ENCODE measurements around the gene HMGXB3.

The HMGXB3 gene

DNA sequence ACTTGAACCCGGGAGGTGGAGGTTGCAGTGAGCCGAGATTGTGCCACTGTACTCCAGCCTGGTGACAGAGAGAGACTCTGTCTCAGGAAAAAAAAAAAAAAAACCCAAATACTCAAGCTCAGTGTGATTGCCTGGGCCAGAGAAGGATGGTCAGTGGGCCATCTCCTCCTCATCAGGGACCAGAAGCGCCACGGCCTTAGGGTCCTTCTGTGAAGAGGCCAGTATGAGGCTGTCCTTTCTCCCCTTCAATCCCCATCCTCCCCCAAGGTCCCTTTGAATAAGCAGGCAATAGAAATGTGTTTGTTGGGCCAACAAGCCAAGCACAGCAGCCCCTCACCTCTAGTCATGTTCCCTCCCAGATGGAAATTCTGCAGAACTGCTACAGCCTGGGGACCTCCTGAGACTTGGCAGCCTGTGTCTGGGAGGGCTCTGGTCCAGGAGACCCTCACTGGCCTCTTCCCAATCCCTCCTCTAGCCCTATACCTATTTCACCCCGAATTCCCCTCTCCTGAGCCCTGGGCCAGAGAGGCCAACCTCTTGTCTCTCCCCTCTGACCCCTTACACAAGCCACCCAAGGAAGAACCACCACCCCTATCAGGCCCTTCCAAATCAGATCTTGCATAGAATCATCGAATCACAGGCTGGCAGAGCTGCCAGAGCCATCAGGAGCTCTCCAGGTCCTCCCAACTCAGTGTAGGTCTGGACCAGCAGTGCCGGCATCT, 84.8 kb downstream of the HMGXB3 start:
- TF ChIP-seq, protein P1, sequence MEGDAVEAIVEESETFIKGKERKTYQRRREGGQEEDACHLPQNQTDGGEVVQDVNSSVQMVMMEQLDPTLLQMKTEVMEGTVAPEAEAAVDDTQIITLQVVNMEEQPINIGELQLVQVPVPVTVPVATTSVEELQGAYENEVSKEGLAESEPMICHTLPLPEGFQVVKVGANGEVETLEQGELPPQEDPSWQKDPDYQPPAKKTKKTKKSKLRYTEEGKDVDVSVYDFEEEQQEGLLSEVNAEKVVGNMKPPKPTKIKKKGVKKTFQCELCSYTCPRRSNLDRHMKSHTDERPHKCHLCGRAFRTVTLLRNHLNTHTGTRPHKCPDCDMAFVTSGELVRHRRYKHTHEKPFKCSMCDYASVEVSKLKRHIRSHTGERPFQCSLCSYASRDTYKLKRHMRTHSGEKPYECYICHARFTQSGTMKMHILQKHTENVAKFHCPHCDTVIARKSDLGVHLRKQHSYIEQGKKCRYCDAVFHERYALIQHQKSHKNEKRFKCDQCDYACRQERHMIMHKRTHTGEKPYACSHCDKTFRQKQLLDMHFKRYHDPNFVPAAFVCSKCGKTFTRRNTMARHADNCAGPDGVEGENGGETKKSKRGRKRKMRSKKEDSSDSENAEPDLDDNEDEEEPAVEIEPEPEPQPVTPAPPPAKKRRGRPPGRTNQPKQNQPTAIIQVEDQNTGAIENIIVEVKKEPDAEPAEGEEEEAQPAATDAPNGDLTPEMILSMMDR (IDR thresholded peaks at IDR 0.05), result no peak

DNA sequence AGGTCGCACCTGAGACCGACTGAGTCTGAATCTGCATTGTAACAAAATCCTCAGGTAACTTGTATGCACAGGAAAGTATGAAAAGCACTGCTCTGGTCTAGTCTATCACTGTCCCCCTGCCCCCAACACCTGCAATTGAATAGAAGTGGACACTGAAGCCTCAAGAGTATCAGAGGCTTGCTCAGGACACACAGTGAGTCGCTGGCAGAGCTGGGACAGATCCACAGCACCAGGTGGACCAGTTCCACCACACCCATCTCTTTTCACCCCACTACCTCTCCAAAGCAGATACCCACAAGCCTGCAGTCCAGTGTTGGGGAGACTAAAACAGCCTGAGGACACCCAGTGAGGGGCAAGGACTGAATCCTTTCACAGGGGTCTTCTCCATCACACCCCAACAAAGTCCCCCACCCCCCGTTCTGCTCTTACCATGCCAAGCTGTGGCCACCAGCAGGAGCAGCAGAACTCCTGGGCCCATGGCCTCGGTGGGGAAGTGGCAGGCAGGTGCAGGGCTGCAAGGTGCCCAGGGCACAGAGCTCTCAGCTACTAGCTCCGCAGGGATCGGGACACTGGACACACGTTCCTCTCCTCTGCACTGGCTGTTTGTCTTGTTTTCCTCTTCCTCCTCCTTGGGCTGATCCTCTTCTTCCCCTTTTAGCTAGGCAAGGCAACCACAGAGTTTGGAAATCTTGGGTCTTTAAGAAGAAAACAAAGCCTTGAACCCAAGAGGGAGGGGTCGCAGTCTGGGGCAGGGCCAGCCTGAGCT, 85.6 kb downstream of the HMGXB3 start, which contains the start of gene CSF1R:
Gene CSF1R (minus strand): TSS at position 605 of the 766 bp plus-strand sequence. CDS start 127 bp downstream, at position 478.
- Histone ChIP-seq H3K4me3 (ENCODE audit: low read depth in 1 of 2, low read length in 1 of 2) (peak within 1 kb of the TSS; percentile 58 to 70), H3K4me1 (ENCODE audit: control insufficient read depth in 1 of 2, insufficient read depth in 1 of 2, low read depth in 1 of 2, low read length in 1 of 2) (peaks cover 50 to 57% of the 10 kb centered on the region in 2 experiments), H3K27ac (peak within 1 kb of the TSS; percentile 70), H3K9me3 (no peaks in the 10 kb centered on the region), H3K27me3 (no peaks in the 10 kb centered on the region), H3K36me3 (peaks cover 4% of the 10 kb centered on the region)
- TF ChIP-seq, protein P1 (IDR thresholded peaks at IDR 0.05), result no peak

More for the DNA sequence above, 84.8 kb downstream of the HMGXB3 start:
- H3K27me3 ChIP-seq, result no peaks in the 10 kb centered on the region
- no peaks in the 10 kb centered on the region for H3K9me3 ChIP-seq
- peak overlapping the region; percentile 70 for H3K27ac ChIP-seq
- peaks cover 12% of the 10 kb centered on the region for H3K36me3 ChIP-seq
- H3K4me1 ChIP-seq (ENCODE audit: control insufficient read depth in 1 of 2, insufficient read depth in 1 of 2, low read depth in 1 of 2, low read length in 1 of 2), result peaks cover 50 to 55% of the 10 kb centered on the region in 2 experiments
- peak overlapping the region; percentile 58 to 70 for H3K4me3 ChIP-seq (ENCODE audit: low read depth in 1 of 2, low read length in 1 of 2)

DNA sequence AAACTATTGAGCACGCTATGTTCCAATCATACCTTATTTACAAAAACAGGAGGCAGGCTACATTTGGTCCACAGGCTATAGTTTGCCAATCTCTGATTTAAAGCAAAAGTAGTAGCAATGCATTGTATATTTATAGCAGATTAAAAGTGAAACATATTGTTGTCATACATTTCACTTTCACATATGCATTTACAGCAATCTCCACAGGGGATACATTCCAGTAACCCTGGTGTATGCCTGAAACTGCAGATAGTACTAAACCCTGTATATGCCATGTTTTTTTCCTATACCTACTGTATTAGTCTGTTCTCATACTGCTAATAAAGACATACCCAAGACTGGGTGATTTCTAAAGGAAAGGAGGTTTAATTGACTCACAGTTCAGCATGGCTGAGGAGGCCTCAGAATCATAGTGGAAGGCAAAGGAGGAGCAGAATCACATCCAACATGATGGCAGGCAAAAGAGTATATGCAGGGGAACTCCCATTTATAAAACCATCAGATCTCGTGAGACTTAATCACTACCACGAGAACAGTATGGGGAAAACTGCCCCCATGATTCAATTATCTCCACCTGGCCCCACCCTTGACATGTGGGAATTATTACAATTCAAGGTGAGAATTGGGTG, 91.7 kb downstream of the HMGXB3 start:
- no peak overlapping the region for H3K27ac ChIP-seq
- no peaks in the 10 kb centered on the region for H3K36me3 ChIP-seq
- no peak overlapping the region for H3K4me3 ChIP-seq (ENCODE audit: low read depth in 1 of 2, low read length in 1 of 2)
- TF ChIP-seq, protein P1 (IDR thresholded peaks at IDR 0.05), result no peak
- no peaks in the 10 kb centered on the region for H3K9me3 ChIP-seq
- H3K27me3 ChIP-seq, result no peaks in the 10 kb centered on the region
- H3K4me1 ChIP-seq (ENCODE audit: control insufficient read depth in 1 of 2, insufficient read depth in 1 of 2, low read depth in 1 of 2, low read length in 1 of 2), result peaks cover 0 to 6% of the 10 kb centered on the region in 2 experiments

DNA sequence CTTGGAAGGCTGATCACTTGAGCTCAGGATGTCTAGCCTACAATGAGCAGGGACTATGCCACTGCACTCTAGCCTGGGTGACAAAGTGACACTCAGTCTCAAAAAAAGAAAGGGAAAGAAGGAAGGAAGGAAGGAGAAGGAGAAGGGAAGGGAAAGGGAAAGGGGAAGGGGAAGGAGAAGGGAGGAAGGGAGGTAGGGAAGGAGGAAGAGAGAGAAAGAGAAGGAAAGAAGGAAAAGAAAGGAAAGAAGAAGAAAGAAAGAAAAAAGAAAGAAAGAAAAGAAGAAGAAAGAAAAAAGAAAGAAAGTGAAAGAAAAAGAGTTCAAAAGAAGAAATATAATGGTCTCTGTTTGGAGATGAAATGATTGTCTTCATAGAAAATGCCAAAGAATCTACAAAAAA, 96.6 kb downstream of the HMGXB3 start:
- Histone ChIP-seq H3K36me3 (no peaks in the 10 kb centered on the region), H3K9me3 (no peaks in the 10 kb centered on the region), H3K4me1 (ENCODE audit: control insufficient read depth in 1 of 2, insufficient read depth in 1 of 2, low read depth in 1 of 2, low read length in 1 of 2) (no peaks in the 10 kb centered on the region), H3K4me3 (ENCODE audit: low read depth in 1 of 2, low read length in 1 of 2) (no peak overlapping the region), H3K27ac (no peak overlapping the region), H3K27me3 (no peaks in the 10 kb centered on the region)
- TF ChIP-seq, protein P1 (IDR thresholded peaks at IDR 0.05), result no peak

DNA sequence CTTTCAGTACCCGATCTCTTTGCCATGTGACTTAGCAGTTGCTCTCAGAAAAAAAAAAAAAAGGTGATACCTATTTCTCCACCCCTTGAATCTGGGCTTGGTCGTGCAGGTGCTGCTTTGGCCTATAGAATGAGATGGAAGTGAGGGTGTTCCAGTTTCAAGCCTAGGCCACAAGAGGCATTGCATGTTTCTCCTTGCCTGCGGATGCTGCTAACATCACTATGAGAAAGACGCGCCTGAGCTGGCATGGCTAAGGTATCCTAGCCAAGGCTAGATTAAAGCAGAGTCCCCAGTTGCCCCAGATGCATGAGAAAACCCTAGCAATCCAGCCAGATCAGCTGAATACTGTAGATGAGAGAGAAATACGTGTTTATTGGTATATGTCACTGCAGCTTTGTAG, 100.5 kb downstream of the HMGXB3 start:
- H3K4me1 ChIP-seq (ENCODE audit: control insufficient read depth in 1 of 2, insufficient read depth in 1 of 2, low read depth in 1 of 2, low read length in 1 of 2), result peaks cover 0 to 2% of the 10 kb centered on the region in 2 experiments
- no peaks in the 10 kb centered on the region for H3K36me3 ChIP-seq
- H3K4me3 ChIP-seq (ENCODE audit: low read depth in 1 of 2, low read length in 1 of 2), result no peak overlapping the region
- H3K9me3 ChIP-seq, result no peaks in the 10 kb centered on the region
- H3K27ac ChIP-seq, result no peak overlapping the region
- no peaks in the 10 kb centered on the region for H3K27me3 ChIP-seq
- TF ChIP-seq, protein P1 (IDR thresholded peaks at IDR 0.05), result no peak
